A549 (cell line): ENCODE measurements around the gene AAMP. TPM values are rescaled to one million over a fixed set of nuclear protein-coding genes. Genes with fewer than 3 reads are reported as not detected.

Experiments used
- ATAC-seq, 2 experiments: fragments of 200-7000 bp in 1 of 2; fragments of >200 bp in 1 of 2; cut with Nextera tagmentation in 1 of 2; cut with Tn5 transposase in 1 of 2; 3 replicates each; pipeline versions ENCODE4 v1.8.0 to v1.9.1; 2018 to 2020; ENCODE audit warnings: mild to moderate bottlenecking in 1 of 2, moderate library complexity in 1 of 2
- CTCF ChIA-PET: fragments of 300-600 bp; sonication (Branson Sonifier 250); formaldehyde crosslinking; extraction: SDS; loops from one replicate; lab custom pipeline; 2021; ENCODE audit warnings: antibody characterized with exemption, inconsistent platforms; lab: Yijun Ruan, JAX
- POLR2A ChIA-PET: fragments of 350-600 bp; formaldehyde crosslinking; extraction: SDS; loops from one replicate; lab custom pipeline; 2021; ENCODE audit warnings: antibody characterized with exemption, inconsistent platforms; lab: Yijun Ruan, JAX
- DNase-seq, 2 experiments: peaks; one replicate each; pipeline versions ENCODE4 v3.0.0 to v3.0.0-alpha.2; 2011 to 2016; ENCODE audit warnings: low read depth in 1 of 2, low spot score in 1 of 2
- FAIRE-seq: peaks from 2 replicates; lab custom pipeline; 2011; peaks lifted over from hg19 to GRCh38; lab: Jason Lieb, UNC
- H3K27ac ChIP-seq, 2 experiments: fragments of >200 bp; sonication (Bioruptor Twin); formaldehyde crosslinking; 3 replicates each; pipeline ENCODE4 v1.5.1; 2016 to 2017
- H3K4me1 ChIP-seq: fragments of >200 bp; sonication (Bioruptor Twin); formaldehyde crosslinking; 3 replicates; pipeline ENCODE4 v1.6.1; 2016
- H3K4me2 ChIP-seq: fragments of >200 bp; sonication (Bioruptor Twin); formaldehyde crosslinking; 3 replicates; pipeline ENCODE4 v1.6.1; 2016
- H3K4me3 ChIP-seq: fragments of >200 bp; sonication (Bioruptor Twin); formaldehyde crosslinking; 3 replicates; pipeline ENCODE4 v1.5.1; 2016
- H3K9me3 ChIP-seq: fragments of >200 bp; sonication (Bioruptor Twin); formaldehyde crosslinking; 3 replicates; pipeline ENCODE4 v1.6.1; 2016
- CBX8 ChIP-seq: fragments of 200-600 bp; sonication (generic); IDR thresholded peaks from 2 replicates; pipeline ENCODE4 v1.6.1; 2016
- EHF ChIP-seq: fragments of 250-450 bp; sonication (Bioruptor Pico); IDR thresholded peaks from 2 replicates; pipeline ENCODE4 v1.5.0; 2020; ENCODE audit warnings: mild to moderate bottlenecking
- ESRRA ChIP-seq: fragments of 150-350 bp; IDR thresholded peaks from 2 replicates; pipeline ENCODE4 v1.6.1; 2014; ENCODE audit warnings: mild to moderate bottlenecking, low read length, borderline replicate concordance
- FOSB ChIP-seq: fragments of 250-450 bp; sonication (Bioruptor Pico); IDR thresholded peaks from 2 replicates; pipeline ENCODE4 v1.5.0; 2020; ENCODE audit warnings: mild to moderate bottlenecking, moderate library complexity
- HDAC2 ChIP-seq: fragments of 200-600 bp; sonication (generic); IDR thresholded peaks from 2 replicates; pipeline ENCODE4 v1.6.1; 2016
- HES2 ChIP-seq: fragments of >200 bp; sonication (Bioruptor Twin); formaldehyde crosslinking; IDR thresholded peaks from 2 replicates; pipeline ENCODE4 v1.6.1; 2016
- HEYL ChIP-seq: fragments of 250-450 bp; sonication (Bioruptor Pico); IDR thresholded peaks from 2 replicates; pipeline ENCODE4 v1.8.0; 2021; ENCODE audit warnings: mild to moderate bottlenecking, moderate library complexity
- JUNB ChIP-seq: fragments of >200 bp; sonication (Bioruptor Twin); formaldehyde crosslinking; IDR thresholded peaks from 2 replicates; pipeline ENCODE4 v1.6.1; 2016
- MAZ ChIP-seq: fragments of 150-350 bp; IDR thresholded peaks from 2 replicates; pipeline ENCODE4 v1.6.1; 2014; ENCODE audit warnings: antibody characterized with exemption, low read depth, low read length, borderline replicate concordance
- MYC ChIP-seq: IDR thresholded peaks from 2 replicates; pipeline ENCODE4 v1.6.1; 2012; ENCODE audit warnings: mild to moderate bottlenecking, inconsistent platforms, low read length, improper control_type of control experiment, borderline replicate concordance
- PBX3 ChIP-seq: IDR thresholded peaks from 2 replicates; pipeline ENCODE4 v1.6.1; 2012
- POLR2AphosphoS2 ChIP-seq: conservative IDR thresholded peaks from 2 replicates; pipeline ENCODE4 v1.6.1; 2012; ENCODE audit warnings: low read length, improper control_type of control experiment, inconsistent platforms
- RAD21 ChIP-seq, 2 experiments: fragments of >200 bp in 1 of 2; sonication (Bioruptor Twin) in 1 of 2; formaldehyde crosslinking in 1 of 2; IDR thresholded peaks in 1 of 2; conservative IDR thresholded peaks in 1 of 2; 2 replicates in 1 of 2; 3 replicates in 1 of 2; pipeline ENCODE4 v1.6.1; 2012 to 2018; ENCODE audit warnings: inconsistent platforms in 1 of 2
- RARB ChIP-seq: fragments of 250-450 bp; sonication (Bioruptor Pico); IDR thresholded peaks from 2 replicates; pipeline ENCODE4 v1.8.0; 2021; ENCODE audit warnings: mild to moderate bottlenecking, moderate library complexity
- RCOR1 ChIP-seq: fragments of 150-350 bp; IDR thresholded peaks from 2 replicates; pipeline ENCODE4 v1.6.1; 2014; ENCODE audit warnings: antibody characterized with exemption, low read length, low read depth
- REST ChIP-seq: fragments of 200-600 bp; sonication (generic); IDR thresholded peaks from 2 replicates; pipeline ENCODE4 v1.6.1; 2016; ENCODE audit warnings: antibody characterized with exemption, mild to moderate bottlenecking, moderate library complexity
- RNF2 ChIP-seq: fragments of 200-600 bp; sonication (generic); IDR thresholded peaks from 2 replicates; pipeline ENCODE4 v1.6.1; 2016; ENCODE audit warnings: low read depth, mild to moderate bottlenecking, antibody characterized with exemption, moderate library complexity, borderline replicate concordance
- SREBF2 ChIP-seq: fragments of 450-650 bp; IDR thresholded peaks from 2 replicates; pipeline ENCODE4 v1.6.1; 2014; ENCODE audit warnings: mild to moderate bottlenecking, moderate library complexity
- TFCP2L1 ChIP-seq: fragments of 250-450 bp; sonication (Bioruptor Pico); IDR thresholded peaks from 2 replicates; pipeline ENCODE4 v1.5.0; 2021; ENCODE audit warnings: mild to moderate bottlenecking
- USF2 ChIP-seq: fragments of 450-650 bp; IDR thresholded peaks from 2 replicates; pipeline ENCODE4 v1.6.1; 2014; ENCODE audit warnings: antibody characterized with exemption
- ZNF302 ChIP-seq: fragments of 250-450 bp; sonication (Bioruptor Pico); IDR thresholded peaks from 2 replicates; pipeline ENCODE4 v1.9.0; 2021; ENCODE audit warnings: inconsistent platforms, mild to moderate bottlenecking, moderate library complexity
- WGBS: methylation state at CpG from one replicate; pipeline ENCODE4 v1.1.6; 2017; ENCODE audit errors: missing lambda C conversion rate; 5-methylcytosine and 5-hydroxymethylcytosine counted together
- polyA plus RNA-seq, 4 experiments: library from polyadenylated mRNA; depleted of rRNA in 3 of 4; stranded (reverse); fragments of >200 nt; fragmentation: RNase III in 1 of 4; extraction: RNeasy Plus Mini Kit Qiagen cat#74134 plus additional on column Dnase treatment in 1 of 4; gene quantifications; 2 replicates in 3 of 4; 3 replicates in 1 of 4; pipeline ENCODE4 v1.2.3, GENCODE V29; 2011 to 2017

Gene AAMP
- polyA plus RNA-seq, 2 of the 4 experiments (the other 2 are of a cell fraction), result 82.0 to 173 TPM

- 79% methylated on average over 7 of the region's 7 CpGs for WGBS
- H3K27ac ChIP-seq, result no peak overlapping the region
- peaks cover 9% of the 10 kb centered on the region for H3K4me1 ChIP-seq
- ChIA-PET CTCF (interaction anchor here (0.9 to 3.5 kb wide), 6 partner anchors 10 to 169 kb away, joined by 3 to 19 read pairs (median 6); partner anchors contain the start of gene CATIP), POLR2A (no interaction called here)
- FAIRE-seq (no peak), ATAC-seq (no peak), DNase-seq (no peak)
- H3K4me3 ChIP-seq, result no peak overlapping the region
- no peak for TF ChIP-seq JUNB
- TF ChIP-seq SREBF2, result no peak
- H3K4me2 ChIP-seq, result no peak overlapping the region
- H3K9me3 ChIP-seq, result no peaks in the 10 kb centered on the region
These were observed 26.9 kb upstream of the AAMP start for GRCh38 chr2:218296847-218297246.

- no peak for ATAC-seq
- Histone ChIP-seq H3K27ac (no peak overlapping the region), H3K4me2 (no peak overlapping the region), H3K4me3 (no peak overlapping the region), H3K9me3 (no peaks in the 10 kb centered on the region), H3K4me1 (peaks cover 14% of the 10 kb centered on the region)
- WGBS, result 89% methylated on average over 1 of the region's 1 CpG
- no peak for DNase-seq
- FAIRE-seq, result no peak
- ChIA-PET CTCF (interaction anchor here (0.7 to 3.5 kb wide), 6 partner anchors 9 to 170 kb away, joined by 3 to 19 read pairs (median 4); partner anchors contain the start of gene CATIP), POLR2A (no interaction called here)
- TF ChIP-seq ZNF302 (CRISPR knock-in tag) (no peak), PBX3 (no peak), TFCP2L1 (CRISPR knock-in tag) (no peak), HDAC2 (no peak), EHF (CRISPR knock-in tag) (no peak), HES2 (no peak), POLR2AphosphoS2 (no peak), JUNB (no peak), ESRRA (no peak), MAZ (no peak), RNF2 (no peak)
These were observed 26.3 kb upstream of the AAMP start for GRCh38 chr2:218296200-218296599.

GRCh38 chr2:218295029-218295428 lies 25.1 kb upstream of the AAMP start:
- H3K9me3 ChIP-seq, result no peaks in the 10 kb centered on the region
- DNase-seq (no peak), FAIRE-seq (no peak), ATAC-seq (no peak)
- H3K4me1 ChIP-seq, result peaks cover 26% of the 10 kb centered on the region
- 84% methylated on average over 7 of the region's 7 CpGs for WGBS
- H3K4me2 ChIP-seq, result no peak overlapping the region
- ChIA-PET POLR2A (no interaction called here), CTCF (interaction anchor here (0.8 to 3.5 kb wide), 7 partner anchors 8 to 762 kb away, joined by 3 to 19 read pairs (median 4); partner anchors contain the start of gene CATIP)
- no peak overlapping the region for H3K27ac ChIP-seq
- TF ChIP-seq HDAC2 (no peak), MYC (no peak)
- no peak overlapping the region for H3K4me3 ChIP-seq

GRCh38 chr2:218294430-218295022 lies 24.6 kb upstream of the AAMP start:
- H3K4me3 ChIP-seq, result no peak overlapping the region
- H3K9me3 ChIP-seq, result no peaks in the 10 kb centered on the region
- WGBS, result 87% methylated on average over 5 of the region's 5 CpGs
- DNase-seq, result no peak
- no peak for TF ChIP-seq USF2
- TF ChIP-seq HEYL, result no peak
- TF ChIP-seq RCOR1, result no peak
- TF ChIP-seq RAD21 (conservative IDR thresholded peaks at IDR 0.05 in 1 of 2, IDR thresholded peaks at IDR 0.05 in 1 of 2), result no peak
- no peak for TF ChIP-seq RARB (CRISPR knock-in tag)
- no peak for TF ChIP-seq CBX8
- no peak for TF ChIP-seq EHF (CRISPR knock-in tag)
- no peak for TF ChIP-seq HES2
- no peak for TF ChIP-seq REST
- no peak for TF ChIP-seq PBX3
- no peak for TF ChIP-seq FOSB (CRISPR knock-in tag)
- TF ChIP-seq, all 56 proteins: peak for 0
- ChIA-PET POLR2A (no interaction called here), CTCF (interaction anchor here (1.2 to 3.5 kb wide), 5 partner anchors 10 to 102 kb away, joined by 3 to 19 read pairs (median 4); partner anchors contain the start of gene CATIP)
- Histone ChIP-seq H3K4me1 (peaks cover 31% of the 10 kb centered on the region), H3K27ac (no peak overlapping the region), H3K4me2 (no peak overlapping the region)
- no peak for ATAC-seq
- no peak for FAIRE-seq
